CD4-positive, alpha-beta T cell treated with Interleukin-15 for 4 hours (primary cell): ENCODE data around the gene PLA2R1.
"Not testable (repeated sequence)": the region's sequence is repeated elsewhere in the genome, so short reads cannot be mapped to it uniquely, and the experiment has no call there.

Experiments used
- DNase-seq: peaks from one replicate; pipeline ENCODE4 v3.0.0-alpha.2; 2020; ENCODE audit warnings: low spot score

The PLA2R1 gene

DNA sequence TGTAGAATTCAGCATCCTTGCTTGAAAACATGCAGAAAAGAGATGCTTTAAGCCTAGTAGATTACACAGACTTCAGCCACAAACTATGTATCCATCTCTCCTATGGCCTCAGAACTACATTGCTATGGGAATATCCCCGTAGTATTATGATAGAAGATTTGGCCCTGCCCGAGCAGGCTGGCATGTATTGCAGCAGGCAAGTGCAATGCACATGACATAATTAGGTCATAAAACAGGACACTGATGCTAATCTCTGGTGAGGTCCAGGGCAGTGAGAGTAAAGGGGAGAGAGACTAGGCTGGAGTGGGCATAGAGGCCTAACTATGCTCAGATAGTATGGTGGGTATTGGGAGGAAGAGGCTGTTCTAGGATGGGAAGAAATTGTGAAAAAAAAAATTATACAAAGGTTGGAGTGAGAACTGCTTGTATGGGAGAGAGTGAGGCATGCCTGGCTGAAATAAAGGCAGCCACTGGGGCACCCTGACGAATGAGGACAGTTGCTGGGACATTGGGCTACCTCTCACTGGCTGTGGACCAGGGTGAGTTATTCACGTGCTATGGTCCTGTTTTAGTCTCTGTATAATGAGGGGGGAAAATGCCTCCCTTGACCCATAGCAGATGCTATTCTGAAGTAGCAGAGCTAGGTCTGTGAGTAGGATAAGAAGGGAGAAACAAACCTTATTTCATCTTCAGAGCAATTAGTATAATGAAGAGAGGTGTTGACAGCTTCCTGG, 1.6 kb upstream of the PLA2R1 start:
- no peak for DNase-seq

DNA sequence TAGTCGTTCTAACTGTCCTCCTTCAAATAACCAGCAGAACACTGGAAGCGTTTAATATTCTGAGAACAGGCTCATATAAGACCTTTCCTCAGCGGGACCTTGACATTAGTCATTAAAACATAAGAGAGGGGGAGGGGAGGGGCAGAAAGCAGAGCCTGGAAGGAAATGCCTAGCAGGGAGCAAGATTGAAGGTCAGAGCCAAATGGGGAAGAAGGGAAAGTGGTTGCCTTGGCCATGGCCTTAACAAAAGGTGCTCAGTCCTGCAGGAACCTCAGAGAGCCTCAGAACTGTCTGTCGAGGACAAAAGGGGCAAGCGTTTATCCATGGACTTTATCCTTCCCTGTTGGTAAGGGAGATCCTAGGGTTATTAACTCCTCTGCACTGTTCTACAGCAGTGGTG, 856 bp upstream of the PLA2R1 start:
- DNase-seq: no peak

DNA sequence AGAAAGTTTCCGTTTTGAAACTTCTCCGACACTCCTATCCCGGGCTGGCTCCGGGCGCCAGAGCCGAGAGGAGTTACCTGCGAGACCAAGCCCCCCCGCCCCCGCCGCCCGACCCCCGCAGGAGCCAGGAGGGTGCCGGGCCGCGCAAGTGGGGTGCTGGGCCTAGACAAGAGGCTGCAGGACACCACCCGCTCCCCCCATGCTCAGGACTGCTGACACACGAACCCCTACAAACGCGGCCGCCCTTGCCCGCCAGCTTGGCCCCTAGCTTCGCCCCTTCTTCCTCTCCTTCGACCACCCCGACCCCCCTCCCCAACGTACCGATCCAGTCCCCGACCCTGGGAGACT, 497 bp downstream of the PLA2R1 start:
- no peak for DNase-seq

DNA sequence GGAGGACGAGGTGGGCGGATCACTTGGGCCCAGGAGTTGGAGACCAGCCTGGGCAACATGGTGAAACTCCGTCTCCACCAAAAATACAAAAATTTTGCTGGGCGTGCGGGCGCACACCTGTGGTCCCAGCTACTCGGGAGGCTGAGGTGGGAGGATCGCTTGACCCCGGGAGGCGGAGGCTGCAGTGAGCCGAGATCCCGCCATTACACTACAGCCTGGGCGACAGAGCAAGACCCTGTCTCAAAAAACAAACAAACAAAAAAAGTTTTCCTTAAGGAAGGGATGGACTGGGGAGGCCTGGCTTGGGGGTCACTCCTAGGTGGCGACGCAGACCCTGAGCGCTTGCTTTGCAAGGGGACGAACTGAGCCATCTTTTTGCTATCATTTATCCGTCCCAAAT, 882 bp downstream of the PLA2R1 start:
- DNase-seq: no peak

DNA sequence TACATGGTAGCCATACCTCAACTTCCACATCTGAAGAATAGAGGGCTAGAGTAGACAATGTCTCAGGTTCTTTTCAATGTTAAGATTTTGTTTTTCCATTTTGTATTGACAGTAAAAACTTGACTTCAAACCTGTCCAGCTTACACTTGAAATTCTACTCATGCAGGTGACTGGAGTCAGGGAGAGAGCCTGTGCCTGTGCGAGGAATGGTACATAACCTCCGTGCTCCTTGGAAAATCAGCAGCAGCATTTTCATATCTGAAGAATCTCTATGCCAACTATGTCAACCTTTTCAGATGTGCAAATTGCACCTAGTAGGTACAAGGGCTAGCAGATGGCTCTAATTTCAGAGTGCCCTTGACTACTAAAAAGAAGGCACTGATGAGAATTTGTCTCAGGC, 2.1 kb downstream of the PLA2R1 start:
- no peak for DNase-seq

DNA sequence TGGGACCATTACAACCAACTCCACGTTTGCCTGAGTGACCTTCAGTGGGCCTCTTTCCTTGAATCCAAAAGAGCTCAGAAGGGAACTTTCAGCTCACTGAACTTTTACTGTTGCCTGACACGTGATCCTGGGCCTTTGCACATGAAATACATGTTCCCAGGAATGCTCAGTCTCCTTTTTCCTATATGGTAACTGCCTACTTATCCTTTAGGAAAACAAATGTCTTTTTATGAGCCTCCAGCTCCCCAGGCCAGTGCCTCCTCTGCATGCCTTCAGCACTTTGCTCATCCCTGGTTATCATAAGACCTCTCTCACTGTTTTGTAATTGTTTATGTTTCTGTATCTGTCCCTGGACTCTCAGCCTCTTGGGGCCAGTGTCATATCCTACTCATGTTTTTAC, 5.1 kb downstream of the PLA2R1 start:
- no peak for DNase-seq

DNA sequence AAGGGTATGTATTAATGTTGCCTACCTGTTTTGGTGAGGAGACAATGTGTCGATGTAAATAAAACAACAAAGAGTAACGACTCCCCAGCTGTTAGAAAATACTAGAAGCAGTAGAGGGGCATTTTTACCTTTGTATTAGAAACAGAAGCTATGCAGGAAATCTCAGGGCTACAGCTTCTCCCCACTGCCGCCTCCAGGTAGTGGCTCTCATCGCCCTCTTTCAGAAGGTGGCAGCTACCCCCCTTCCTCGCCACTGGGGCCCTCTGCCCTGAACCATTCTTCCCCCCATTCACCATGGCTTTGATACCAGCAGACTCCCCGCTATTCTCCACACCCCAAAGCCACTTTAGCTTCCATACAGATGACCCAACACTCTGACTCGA, 6.7 kb downstream of the PLA2R1 start:
- no peak for DNase-seq

DNA sequence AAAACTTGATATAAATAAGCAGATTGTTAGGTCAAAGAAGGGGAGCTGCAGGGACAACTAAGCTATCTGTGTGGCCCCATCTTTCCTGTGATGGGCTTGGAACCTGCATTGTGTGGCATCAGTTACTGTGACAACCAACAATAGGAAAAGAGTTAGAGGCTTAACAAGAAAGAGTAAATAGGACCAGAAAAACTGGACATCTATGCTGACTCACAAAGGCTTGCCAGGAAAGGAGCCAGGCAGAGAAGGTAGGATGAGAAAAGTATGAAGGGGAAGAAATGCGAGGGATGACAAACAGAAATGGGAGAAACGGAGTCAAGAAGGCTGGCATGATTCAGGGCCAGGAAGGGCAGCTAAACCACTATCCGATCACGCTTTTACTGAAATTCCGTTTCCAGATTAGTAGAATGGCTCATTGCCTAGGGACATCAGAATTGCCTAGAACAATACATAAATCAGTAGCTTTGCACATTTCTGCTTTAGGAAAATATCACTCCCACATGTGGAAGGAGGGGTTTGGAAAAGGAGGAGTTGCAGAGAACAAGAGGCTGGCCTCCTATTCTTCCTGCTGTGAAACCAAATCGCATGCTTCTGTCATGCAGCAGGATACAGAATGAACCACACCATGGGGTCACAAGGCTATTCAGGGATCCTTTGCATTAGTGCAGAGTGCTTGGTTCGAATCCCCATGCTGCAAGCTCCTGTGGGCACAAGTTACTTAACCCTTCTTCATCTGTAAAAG, 7.3 kb downstream of the PLA2R1 start:
- DNase-seq: no peak

DNA sequence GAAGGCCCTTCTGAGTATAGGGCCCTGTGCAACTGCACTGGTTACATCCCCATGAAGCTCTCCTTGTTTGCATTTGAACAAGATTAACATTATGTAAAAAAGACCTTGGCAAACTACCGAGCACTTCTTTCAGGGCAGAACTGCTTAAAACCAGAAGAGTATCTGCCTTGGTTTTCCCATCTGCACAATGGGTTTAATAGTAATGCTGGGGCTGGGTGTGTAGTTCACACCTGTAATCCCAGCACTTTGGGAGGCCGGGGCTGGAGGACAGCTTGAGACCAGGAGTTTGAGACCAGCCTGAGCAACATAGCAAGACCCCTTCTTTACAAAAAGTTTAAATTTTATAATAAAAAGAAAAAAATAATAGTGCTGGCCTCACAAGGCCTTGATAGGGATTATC, 8.5 kb downstream of the PLA2R1 start:
- DNase-seq: no peak

DNA sequence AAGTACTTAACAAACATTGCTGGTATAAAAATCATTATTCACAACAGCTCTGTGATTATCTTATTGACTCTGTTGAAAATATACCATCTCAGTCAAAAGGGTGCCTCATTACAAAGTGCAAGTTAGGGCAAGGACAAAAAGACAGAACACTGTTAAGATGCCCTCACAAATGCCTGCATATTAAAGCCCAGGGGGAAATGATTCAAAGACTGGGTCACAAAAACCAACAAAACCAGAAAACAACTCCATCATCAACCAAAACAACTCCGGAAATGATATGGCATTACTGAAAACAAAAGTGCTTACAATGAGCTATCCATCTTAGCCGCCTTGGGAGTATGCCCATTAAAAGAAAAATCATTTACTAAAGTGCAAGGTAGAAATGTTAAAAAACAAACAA, 9.9 kb downstream of the PLA2R1 start:
- no peak for DNase-seq

DNA sequence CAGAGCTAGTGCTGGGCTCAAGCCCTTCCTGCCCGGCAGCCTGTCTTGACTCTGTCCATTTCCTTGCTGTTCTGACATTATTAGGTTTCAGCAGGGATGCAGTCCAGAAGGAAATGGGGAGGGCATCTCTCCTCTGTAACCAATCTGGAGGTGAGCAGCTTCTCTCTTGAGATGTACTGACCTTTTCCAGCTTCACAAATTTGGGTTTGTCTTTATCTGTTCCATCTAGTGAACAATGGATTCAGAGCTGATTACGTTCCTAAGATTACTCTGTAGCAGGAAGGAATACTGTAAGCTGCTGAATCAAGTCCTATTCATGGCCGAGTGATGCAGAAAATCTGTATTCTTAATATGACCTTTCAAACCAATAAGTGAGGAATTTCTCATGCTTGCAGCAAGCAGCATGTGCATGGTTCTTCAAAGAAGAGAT, 11.0 kb downstream of the PLA2R1 start:
- no peak for DNase-seq

DNA sequence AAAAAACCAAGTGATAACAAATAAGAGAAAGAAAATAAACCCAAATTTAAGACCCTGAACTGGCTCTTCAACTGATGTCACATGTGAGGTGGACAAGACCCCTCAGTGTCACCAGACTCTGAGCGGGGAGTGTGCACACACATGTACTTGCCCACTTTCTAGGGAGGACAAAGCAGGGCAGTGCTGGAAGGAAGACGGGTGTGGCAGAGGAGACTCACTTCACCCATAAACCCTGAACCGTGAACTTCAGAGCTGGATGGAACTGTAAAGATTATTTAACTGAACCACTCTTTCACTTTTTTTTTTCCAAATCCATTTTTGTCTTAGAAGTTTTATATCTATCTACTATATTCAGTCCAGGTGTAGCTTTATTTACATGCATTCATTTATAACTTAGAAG, 12.3 kb downstream of the PLA2R1 start:
- no peak for DNase-seq

DNA sequence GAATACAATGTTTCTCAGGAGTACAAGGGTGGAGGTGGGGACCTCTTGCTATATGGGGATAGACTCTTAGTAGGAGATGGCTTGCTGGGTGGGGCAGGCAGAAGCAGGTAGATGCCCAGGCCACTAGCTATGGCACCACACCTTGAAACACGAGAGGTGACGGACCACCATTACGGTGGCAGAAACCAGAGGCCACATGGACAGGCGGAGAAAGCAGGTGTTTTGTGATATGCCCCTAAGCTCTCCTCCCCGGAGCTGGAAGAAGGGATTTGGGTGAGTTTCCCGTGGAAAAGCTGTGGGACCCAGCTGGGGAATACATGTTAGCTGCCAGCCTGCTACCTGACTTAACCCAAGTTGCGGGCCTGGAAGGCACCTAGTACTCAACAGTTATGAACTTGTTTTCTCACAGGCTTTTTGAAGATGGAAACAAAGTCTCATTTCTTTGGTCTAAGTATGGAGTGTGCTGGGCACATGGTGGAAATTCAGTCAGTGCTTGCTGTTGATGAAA, 16.7 kb downstream of the PLA2R1 start:
- DNase-seq: no peak

DNA sequence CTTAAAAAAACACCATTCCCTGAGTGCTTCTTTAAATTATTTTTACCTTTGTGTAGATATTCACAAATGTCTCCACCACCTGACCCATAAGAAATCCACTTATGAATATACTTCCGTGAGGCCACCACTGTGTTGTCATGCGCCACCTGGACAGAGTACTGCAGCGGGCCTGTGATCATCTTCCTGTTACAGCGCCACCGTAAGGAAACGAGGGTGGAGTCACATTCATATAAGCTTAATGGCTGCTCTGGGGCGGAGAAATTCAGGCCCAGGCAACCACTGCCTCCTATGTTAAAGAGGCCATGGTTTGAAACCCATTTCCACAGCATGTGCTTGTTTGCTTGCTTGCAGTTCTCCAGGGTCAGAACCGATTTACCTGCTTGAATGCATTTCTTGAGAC, 17.7 kb downstream of the PLA2R1 start:
- no peak for DNase-seq

DNA sequence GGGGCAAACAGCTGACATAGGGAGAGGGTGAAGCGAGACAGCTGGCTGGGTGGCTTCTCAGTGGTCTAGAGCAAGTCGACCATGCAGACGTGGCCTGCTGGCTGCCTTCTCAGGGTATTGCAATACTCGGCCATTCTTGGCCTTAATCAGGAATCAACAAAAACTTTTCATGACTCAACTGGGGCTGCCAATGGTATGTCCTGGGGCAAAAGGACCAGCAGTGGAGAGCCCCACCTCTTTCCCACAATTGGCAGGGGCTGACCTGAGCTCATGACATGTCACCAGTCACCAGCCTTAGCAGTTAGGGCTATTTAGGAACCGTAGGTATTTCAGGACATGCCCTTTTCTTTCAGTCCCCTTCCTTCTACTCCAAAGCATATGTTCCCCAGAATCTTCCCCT, 19.1 kb downstream of the PLA2R1 start:
- no peak for DNase-seq

DNA sequence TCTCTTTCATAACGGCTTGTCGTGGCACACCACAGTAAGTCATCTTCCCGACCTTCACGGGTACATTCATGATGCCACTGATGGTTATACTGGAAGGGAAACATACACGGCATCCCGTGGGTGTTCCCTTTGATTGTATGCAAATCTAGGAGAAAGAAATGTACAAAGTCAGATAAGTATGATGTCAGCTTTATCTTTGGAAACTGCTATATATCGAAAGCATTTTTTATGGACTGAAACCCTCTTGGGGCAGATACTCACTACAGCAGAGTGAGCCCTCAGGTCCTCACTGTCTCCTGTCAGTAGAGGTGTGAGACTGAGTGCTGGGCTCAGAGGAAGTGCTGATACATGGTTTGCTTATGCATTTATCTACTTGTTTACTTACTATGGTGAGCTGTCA, 20.4 kb downstream of the PLA2R1 start:
- no peak for DNase-seq

DNA sequence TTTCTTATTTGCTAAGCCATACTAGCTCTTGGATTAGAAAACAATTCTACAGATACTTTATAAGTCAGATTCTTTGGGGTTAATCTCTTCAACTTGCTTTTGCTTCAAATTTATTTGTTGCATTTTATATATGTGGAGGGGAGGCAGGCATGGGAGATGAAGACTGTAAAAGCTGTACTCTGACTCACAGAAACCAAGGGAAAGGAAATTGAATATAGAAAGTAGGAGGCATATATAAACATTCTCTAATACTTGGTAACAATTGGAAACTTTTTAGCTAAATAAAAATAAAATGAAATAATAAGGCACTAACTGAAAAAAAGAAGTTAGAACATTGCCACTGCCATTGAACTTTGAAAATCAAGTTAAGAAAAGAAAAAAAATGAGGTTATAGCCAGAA, 21.3 kb downstream of the PLA2R1 start:
- DNase-seq: no peak

DNA sequence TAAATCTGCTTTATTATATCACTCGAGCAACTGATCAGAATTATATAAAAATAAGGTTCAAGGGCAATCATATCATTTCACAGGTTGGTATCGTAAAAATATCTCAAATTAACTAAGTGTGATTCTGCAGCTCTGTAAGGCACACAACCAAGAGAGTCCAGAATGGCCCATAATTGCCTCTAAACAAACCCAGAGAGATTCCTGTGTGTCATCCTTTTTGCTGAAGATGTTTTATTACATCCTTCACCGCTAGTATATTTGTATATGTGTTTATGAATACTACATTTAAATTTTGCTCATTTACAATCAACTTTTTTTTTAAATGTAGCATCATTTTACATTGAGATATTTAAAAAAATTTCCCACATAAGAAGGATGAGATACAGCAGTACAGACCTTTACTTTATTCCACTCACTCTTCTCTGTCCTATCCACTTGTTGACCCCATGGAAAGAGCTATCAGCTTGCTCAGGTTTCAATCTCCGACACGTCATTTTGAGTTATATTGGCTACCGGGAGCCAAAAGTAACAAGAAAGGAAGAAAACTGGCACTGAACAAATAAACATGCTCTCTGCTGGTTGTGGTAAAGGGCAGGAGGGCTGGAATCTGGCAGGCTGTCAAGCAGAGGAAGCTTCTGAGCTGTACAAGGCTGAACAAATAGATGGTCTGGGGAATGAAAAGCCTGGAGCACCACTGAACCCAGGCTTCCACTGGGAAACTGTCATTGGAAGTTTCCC, 23.1 kb downstream of the PLA2R1 start:
- DNase-seq: no peak

DNA sequence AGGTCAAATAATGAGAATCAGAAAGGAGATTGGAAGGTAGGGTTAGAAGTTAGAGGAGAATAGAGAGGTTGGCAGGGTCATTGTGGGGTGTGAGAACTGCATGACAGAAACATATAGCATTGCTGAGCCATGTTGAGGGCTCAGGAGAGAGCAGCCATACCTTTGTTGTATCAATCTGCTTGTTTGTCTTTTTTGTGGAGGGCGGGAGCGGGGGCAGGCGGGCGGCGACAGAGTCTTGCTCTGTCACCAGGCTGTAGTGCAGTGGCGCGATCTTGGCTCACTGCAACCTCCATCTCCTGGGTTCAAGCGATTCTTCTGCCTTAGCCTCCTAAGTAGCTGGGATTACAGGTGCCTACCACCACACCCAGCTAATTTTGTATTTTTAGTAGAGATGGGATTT, 23.8 kb downstream of the PLA2R1 start:
- DNase-seq: not testable (repeated sequence)

DNA sequence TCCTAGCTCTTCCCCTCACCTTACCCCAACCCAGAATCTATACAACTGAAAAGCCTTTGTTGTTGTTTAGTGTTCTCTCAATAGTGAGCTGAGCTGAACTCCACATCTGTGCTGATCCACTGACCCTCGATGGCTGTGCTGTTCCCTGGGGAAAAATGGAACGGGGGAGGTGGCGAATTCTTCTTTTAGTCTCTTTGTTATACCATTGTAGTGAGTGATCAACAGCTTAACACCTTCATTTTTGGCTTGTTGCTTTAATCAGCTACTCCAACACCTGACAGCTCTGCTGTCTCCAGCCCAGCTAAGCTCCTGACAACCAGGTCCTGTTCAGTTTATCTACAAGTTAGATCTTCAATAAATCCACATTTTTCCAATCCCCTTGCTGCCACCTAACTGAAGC, 25.7 kb downstream of the PLA2R1 start:
- no peak for DNase-seq

DNA sequence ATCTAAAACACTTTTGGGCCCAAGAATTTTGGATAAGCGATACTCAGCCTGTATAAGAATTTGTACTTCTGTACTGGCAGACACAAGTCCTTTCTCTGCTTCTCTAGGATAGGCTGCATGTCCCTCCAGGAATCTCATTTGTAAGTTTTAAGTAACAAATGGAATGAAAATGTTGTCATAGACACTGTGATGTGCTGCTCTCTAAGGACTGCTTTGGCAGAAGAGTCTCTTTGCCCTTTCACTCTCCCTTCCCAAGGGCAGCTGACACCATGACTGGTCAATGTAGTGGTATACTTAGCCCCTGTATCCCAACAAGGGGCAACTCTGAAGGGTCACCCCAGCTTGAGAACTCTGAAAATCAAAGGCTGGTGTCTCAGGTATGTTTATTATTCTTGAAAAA, 27.3 kb downstream of the PLA2R1 start:
- DNase-seq: no peak

DNA sequence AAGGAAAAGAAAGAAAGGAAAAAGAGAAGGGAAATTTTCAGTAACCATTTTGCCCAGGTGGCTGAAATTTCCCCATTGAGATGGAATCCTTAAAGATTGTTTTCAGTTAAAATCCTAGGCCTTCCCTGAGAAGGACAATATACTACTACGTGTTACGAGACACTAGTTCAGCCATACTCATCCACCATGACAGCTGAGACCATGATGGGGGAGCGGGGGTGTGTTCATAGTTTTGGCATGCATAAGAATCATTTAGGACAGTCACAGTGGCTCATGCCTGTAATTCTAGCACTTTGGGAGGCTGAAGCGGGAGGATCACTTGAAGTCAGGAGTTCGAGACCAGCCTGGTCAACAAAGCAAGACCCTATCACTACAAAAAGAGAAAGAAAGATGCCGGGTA, 28.0 kb downstream of the PLA2R1 start:
- DNase-seq: no peak

DNA sequence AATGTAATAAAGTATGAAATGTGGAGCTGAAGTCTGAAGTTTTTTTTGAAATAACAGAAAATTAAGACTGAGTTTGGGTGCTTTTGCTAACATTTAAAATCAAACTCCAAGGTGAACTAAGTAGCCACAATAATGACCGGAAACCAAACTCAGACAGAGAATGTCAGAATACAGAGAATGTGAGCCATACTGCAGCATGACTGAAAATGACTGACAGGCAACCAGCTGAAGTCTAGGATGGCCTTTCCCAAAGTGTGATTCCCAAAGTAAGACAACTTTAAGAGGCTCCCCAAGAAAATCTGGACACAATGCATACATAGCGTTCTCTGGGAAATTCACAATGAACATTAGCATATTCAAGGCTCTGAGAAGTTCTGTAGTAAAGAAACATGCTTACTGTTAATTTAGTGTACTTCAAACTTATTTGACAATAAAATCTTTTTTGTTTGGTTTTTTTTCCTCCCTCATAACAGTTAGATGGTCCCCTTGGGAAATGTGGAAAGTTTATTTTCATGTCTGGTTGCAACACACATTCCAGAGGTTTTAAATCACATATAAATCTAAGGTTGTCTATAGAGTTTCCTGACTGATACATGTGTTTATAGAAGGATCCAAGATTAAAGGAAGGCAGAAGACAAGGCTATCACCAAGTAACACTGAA, 28.6 kb downstream of the PLA2R1 start:
- DNase-seq: no peak
